Panc1 (cell line): ENCODE measurements around the gene TMEM132E. TPM values are rescaled to one million over a fixed set of nuclear protein-coding genes. Genes with fewer than 3 reads are reported as not detected.

Source experiments
- ATAC-seq: fragments of 200-7000 bp; cut with Tn5 transposase; 2 replicates; pipeline ENCODE4 v1.9.1; 2020; ENCODE audit warnings: mild to moderate bottlenecking, moderate library complexity
- BruUV-seq: library from RNA; stranded (reverse); fragments of 400-500 nt; replicated peaks from 2 replicates; lab custom pipeline; 2021; lab: Mats Ljungman, UMichigan
- CTCF ChIA-PET: fragments of 300-600 bp; sonication (Branson Sonifier 250); formaldehyde crosslinking; loops from one replicate; lab custom pipeline; 2022; ENCODE audit warnings: antibody characterized with exemption; lab: Charles Lee
- POLR2A ChIA-PET: fragments of 300-600 bp; sonication (Branson Sonifier 250); formaldehyde crosslinking; loops from one replicate; lab custom pipeline; 2022; ENCODE audit warnings: antibody characterized with exemption; lab: Charles Lee
- DNase-seq: peaks from one replicate; pipeline ENCODE4 v3.0.0-alpha.2; 2010; ENCODE audit warnings: low read depth, low spot score
- H3K27ac ChIP-seq: 2 replicates; pipeline ENCODE4 v1.5.1; 2011; ENCODE audit warnings: mild to moderate bottlenecking, low read length, inconsistent platforms
- H3K27me3 ChIP-seq: fragments of 200-500 bp; sonication (Bioruptor generic); 2 replicates; pipeline ENCODE4 v1.6.0; 2014; ENCODE audit warnings: low read length, inconsistent platforms; ENCODE audit not compliant: control insufficient read depth, insufficient read depth
- H3K36me3 ChIP-seq: fragments of 200-500 bp; sonication (Bioruptor generic); 2 replicates; pipeline ENCODE4 v1.5.1; 2014; ENCODE audit warnings: inconsistent platforms, mild to moderate bottlenecking, low read length, moderate library complexity; ENCODE audit not compliant: control insufficient read depth, insufficient read depth
- H3K4me1 ChIP-seq: 2 replicates; pipeline ENCODE4 v1.5.1; 2011; ENCODE audit warnings: inconsistent platforms, mild to moderate bottlenecking, low read length, moderate library complexity; ENCODE audit not compliant: control insufficient read depth, insufficient read depth
- H3K4me3 ChIP-seq, 2 experiments: 2 replicates each; pipeline ENCODE4 v1.5.1; 2011 to 2012; ENCODE audit warnings: low read depth in 2 of 2, low read length in 2 of 2, mild to moderate bottlenecking in 2 of 2, inconsistent platforms in 1 of 2, moderate library complexity in 1 of 2
- H3K9me3 ChIP-seq: fragments of 200-500 bp; sonication (Bioruptor generic); 2 replicates; pipeline ENCODE4 v1.5.1; 2014; ENCODE audit warnings: low read depth, mild to moderate bottlenecking, inconsistent platforms, low read length, moderate library complexity; ENCODE audit not compliant: control insufficient read depth, insufficient read depth
- CTCF ChIP-seq: fragments of 450-650 bp; IDR thresholded peaks from 2 replicates; pipeline ENCODE4 v1.5.1; 2017; ENCODE audit warnings: mild to moderate bottlenecking
- POLR2AphosphoS5 ChIP-seq: IDR thresholded peaks from 2 replicates; pipeline ENCODE4 v1.6.1; 2012; ENCODE audit warnings: mild to moderate bottlenecking, low read depth, low read length, moderate library complexity
- SIN3A ChIP-seq: IDR thresholded peaks from 2 replicates; pipeline ENCODE4 v1.6.1; 2012; ENCODE audit warnings: low read depth, mild to moderate bottlenecking, low read length, moderate library complexity, borderline replicate concordance; ENCODE audit not compliant: insufficient read depth
- TCF7L2 ChIP-seq: IDR thresholded peaks from 2 replicates; pipeline ENCODE4 v1.6.1; 2011; ENCODE audit warnings: mild to moderate bottlenecking, low read depth, low read length, inconsistent platforms
- in situ Hi-C: cut with HindIII; loops from 2 replicates; pipeline ENCODE4 v1.10.0; 2016; ENCODE audit warnings: low sequenced_read_pairs, low pct_unique_long_range_greater_than_20kb
- intact Hi-C: fragments of 100-400 bp; cut with micrococcal nuclease; formaldehyde crosslinking; loops from one replicate; pipeline ENCODE4 v1.10.0; 2022; ENCODE audit not compliant: unreplicated experiment
- total RNA-seq: library from RNA; stranded (reverse); gene quantifications from one replicate; pipeline ENCODE4 v1.2.1, GENCODE V29; 2021; ENCODE audit not compliant: unreplicated experiment
- TF ChIP-seq, protein P1 (sequence below), 2 experiments: IDR thresholded peaks; 2 replicates each; pipeline ENCODE4 v1.6.1; 2011 to 2012; ENCODE audit warnings: low read depth in 2 of 2, control low read depth in 1 of 2, low read length in 1 of 2, mild to moderate bottlenecking in 1 of 2, moderate library complexity in 1 of 2; ENCODE audit not compliant: insufficient read depth in 1 of 2

TMEM132E gene
- total RNA-seq, 1 experiment from 2014 or later, result not detected

GRCh38 chr17:34638526-34639260 lies 59.3 kb downstream of the TMEM132E start:
- in situ Hi-C loops, result no loop called here
- intact Hi-C loops, result loop anchor here (1.0 to 10.0 kb wide), 2 partner anchors 95 to 194 kb away; no protein-coding TSS in a partner anchor

GRCh38 chr17:34639706-34640425 lies 60.5 kb downstream of the TMEM132E start:
- ATAC-seq (no peak), DNase-seq (no peak)
- ChIA-PET POLR2A (no interaction called here), CTCF (no interaction called here)
- intact Hi-C loops (loop anchor here (10.0 kb wide), 1 partner anchor 195 kb away; no protein-coding TSS in a partner anchor), in situ Hi-C loops (no loop called here)
- BruUV-seq, result no TSS peak
- Histone ChIP-seq H3K9me3 (no peaks in the 10 kb centered on the region), H3K4me3 (no peak overlapping the region), H3K4me1 (no peaks in the 10 kb centered on the region), H3K36me3 (no peaks in the 10 kb centered on the region), H3K27me3 (peaks cover 13% of the 10 kb centered on the region; the same call in 1 of the 2 replicates), H3K27ac (no peak overlapping the region)
- TF ChIP-seq CTCF, result no peak
- TF ChIP-seq, protein P1, sequence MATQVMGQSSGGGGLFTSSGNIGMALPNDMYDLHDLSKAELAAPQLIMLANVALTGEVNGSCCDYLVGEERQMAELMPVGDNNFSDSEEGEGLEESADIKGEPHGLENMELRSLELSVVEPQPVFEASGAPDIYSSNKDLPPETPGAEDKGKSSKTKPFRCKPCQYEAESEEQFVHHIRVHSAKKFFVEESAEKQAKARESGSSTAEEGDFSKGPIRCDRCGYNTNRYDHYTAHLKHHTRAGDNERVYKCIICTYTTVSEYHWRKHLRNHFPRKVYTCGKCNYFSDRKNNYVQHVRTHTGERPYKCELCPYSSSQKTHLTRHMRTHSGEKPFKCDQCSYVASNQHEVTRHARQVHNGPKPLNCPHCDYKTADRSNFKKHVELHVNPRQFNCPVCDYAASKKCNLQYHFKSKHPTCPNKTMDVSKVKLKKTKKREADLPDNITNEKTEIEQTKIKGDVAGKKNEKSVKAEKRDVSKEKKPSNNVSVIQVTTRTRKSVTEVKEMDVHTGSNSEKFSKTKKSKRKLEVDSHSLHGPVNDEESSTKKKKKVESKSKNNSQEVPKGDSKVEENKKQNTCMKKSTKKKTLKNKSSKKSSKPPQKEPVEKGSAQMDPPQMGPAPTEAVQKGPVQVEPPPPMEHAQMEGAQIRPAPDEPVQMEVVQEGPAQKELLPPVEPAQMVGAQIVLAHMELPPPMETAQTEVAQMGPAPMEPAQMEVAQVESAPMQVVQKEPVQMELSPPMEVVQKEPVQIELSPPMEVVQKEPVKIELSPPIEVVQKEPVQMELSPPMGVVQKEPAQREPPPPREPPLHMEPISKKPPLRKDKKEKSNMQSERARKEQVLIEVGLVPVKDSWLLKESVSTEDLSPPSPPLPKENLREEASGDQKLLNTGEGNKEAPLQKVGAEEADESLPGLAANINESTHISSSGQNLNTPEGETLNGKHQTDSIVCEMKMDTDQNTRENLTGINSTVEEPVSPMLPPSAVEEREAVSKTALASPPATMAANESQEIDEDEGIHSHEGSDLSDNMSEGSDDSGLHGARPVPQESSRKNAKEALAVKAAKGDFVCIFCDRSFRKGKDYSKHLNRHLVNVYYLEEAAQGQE (IDR thresholded peaks at IDR 0.05; ENCODE audit: insufficient read depth in 1 of 2, low read depth in 2 of 2, low read length in 1 of 2), result no peak

More at GRCh38 chr17:34638526-34639260, 59.3 kb downstream of the TMEM132E start:
- ATAC-seq, result peak; percentile 23
- ChIA-PET POLR2A (no interaction called here), CTCF (interaction anchor here (0.6 to 0.7 kb wide), 3 partner anchors 116 to 315 kb away, joined by 3 to 6 read pairs (median 4); no protein-coding TSS in a partner anchor)
- BruUV-seq, result no TSS peak
- H3K4me1 ChIP-seq, result no peaks in the 10 kb centered on the region
- H3K36me3 ChIP-seq, result no peaks in the 10 kb centered on the region
- DNase-seq, result no peak
- H3K9me3 ChIP-seq, result no peaks in the 10 kb centered on the region
- TF ChIP-seq POLR2AphosphoS5, result no peak
- TF ChIP-seq SIN3A, result no peak
- no peak; the same call in 1 of the 2 replicates for TF ChIP-seq CTCF
- TF ChIP-seq TCF7L2, result no peak
- TF ChIP-seq, protein P1 (IDR thresholded peaks at IDR 0.05; ENCODE audit: insufficient read depth in 1 of 2, low read depth in 2 of 2, low read length in 1 of 2), result no peak
- no peak overlapping the region for H3K27ac ChIP-seq
- H3K4me3 ChIP-seq, result no peak overlapping the region
- peaks cover 9% of the 10 kb centered on the region; the same call in 1 of the 2 replicates for H3K27me3 ChIP-seq
